Ovary (tissue), 9 donors: ENCODE data around the gene DRD5. TPM values are rescaled to one million over a fixed set of nuclear protein-coding genes. Genes with fewer than 3 reads are reported as not detected.

Experiments
- DNase-seq, 5 donors: peaks; one replicate each; pipeline ENCODE4 v3.0.0-alpha.2; 2019 to 2020
- H3K27ac ChIP-seq, 2 donors: fragments of 200-600 bp; one replicate each; pipeline versions ENCODE4 v1.5.1 to v1.8.0; 2019 to 2022
- H3K27me3 ChIP-seq: fragments of 200-600 bp; one replicate; pipeline ENCODE4 v1.8.0; 2022
- H3K36me3 ChIP-seq: fragments of 200-600 bp; sonication (generic); one replicate; pipeline ENCODE4 v1.5.1; 2019
- H3K4me1 ChIP-seq: one replicate; pipeline ENCODE4 v1.8.1; 2013; ENCODE audit warnings: mild to moderate bottlenecking, moderate library complexity; ENCODE audit not compliant: insufficient read depth
- H3K4me3 ChIP-seq: fragments of 200-600 bp; sonication (generic); one replicate; pipeline ENCODE4 v1.5.1; 2017
- H3K9me3 ChIP-seq, 2 donors: fragments of 200-600 bp in 1 of 2; sonication (generic) in 1 of 2; one replicate each; pipeline versions ENCODE4 v1.5.1 to v1.8.1; 2013 to 2019; ENCODE audit warnings: mild to moderate bottlenecking in 1 of 2, moderate library complexity in 1 of 2
- EP300 ChIP-seq: sonication (generic); formaldehyde crosslinking; IDR thresholded peaks from one replicate; pipeline ENCODE4 v1.6.1; 2017; ENCODE audit warnings: antibody characterized with exemption
- POLR2A ChIP-seq: fragments of 450-650 bp; IDR thresholded peaks from one replicate; pipeline ENCODE4 v1.6.1; 2017; ENCODE audit warnings: antibody characterized with exemption, mild to moderate bottlenecking, moderate library complexity
- WGBS, 3 donors: extraction: QIAGEN DNeasy Blood & Tissue Kit in 1 of 3; methylation state at CpG; one replicate each; pipeline versions ENCODE4 v1.1.5 to v1.1.7; 2013 to 2017; 5-methylcytosine and 5-hydroxymethylcytosine counted together
- intact Hi-C, 4 donors: fragments of 100-400 bp; cut with DNase I; formaldehyde crosslinking; loops; one replicate each; pipeline versions ENCODE4 v1.11.0 to v1.15.1; 2022 to 2023
- polyA plus RNA-seq, 2 donors: library from polyadenylated mRNA; stranded (reverse); fragments of 200-250 nt in 1 of 2; fragments of 350-450 nt in 1 of 2; fragmentation: Illumina TruSeq in 1 of 2; extraction: RNeasy Lipid Tissue Mini Kit (QIAGEN cat#74804) in 1 of 2; gene quantifications; one replicate each; pipeline ENCODE4 v1.2.3, GENCODE V29; 2013 to 2014
- total RNA-seq, 7 donors: library from RNA; depleted of rRNA in 2 of 7; stranded (reverse); fragments of >200 nt in 2 of 7; fragmentation: NEBNext Ultra II Directional in 3 of 7; extraction: Animal tissue kit (Norgen Biotek cat#: 25700) in 3 of 7; gene quantifications; one replicate each; pipeline versions ENCODE4 v1.1.0 to v1.2.4, GENCODE V29; 2016 to 2023
- TF ChIP-seq, protein P1 (sequence below), 3 donors: fragments of 450-650 bp in 2 of 3; fragments of 200-600 bp in 1 of 3; IDR thresholded peaks; one replicate each; pipeline versions ENCODE4 v1.5.1 to v1.8.0; 2016 to 2022; ENCODE audit warnings: antibody characterized with exemption in 3 of 3, mild to moderate bottlenecking in 1 of 3
- donor health status: DM: no; HTN: no; CAD: no; lungs with moderate emphysema.
- donor health status: DM: no; HTN: no; CAD: no.
- donor health status: Bipolar disorder and iron deficiency.
- donor health status: DM: yes; HTN: yes; CAD: no.
- donor health status: DM: no; HTN: no; CAD: no.
- donor health status: DM: yes; HTN: yes; CAD: no.

The DRD5 gene
- total and polyA plus RNA-seq, 9 donors, result 0.12 TPM; not detected in 8

GRCh38 chr4:9811806-9812205 is 30.4 kb downstream of the DRD5 start:
- Histone ChIP-seq H3K36me3 (no peaks in the 10 kb centered on the region), H3K4me1 (no peaks in the 10 kb centered on the region), H3K27ac (no peak overlapping the region), H3K4me3 (no peak overlapping the region), H3K9me3 (peaks cover 0 to under 1% of the 10 kb centered on the region in 2 donors), H3K27me3 (no peaks in the 10 kb centered on the region)
- 81 to 92% (median 83%) methylated on average over 3 of the region's 3 CpGs for WGBS, 3 donors
- intact Hi-C loops, result no loop called here
- TF ChIP-seq POLR2A, result no peak
- DNase-seq, result no peak

DNA sequence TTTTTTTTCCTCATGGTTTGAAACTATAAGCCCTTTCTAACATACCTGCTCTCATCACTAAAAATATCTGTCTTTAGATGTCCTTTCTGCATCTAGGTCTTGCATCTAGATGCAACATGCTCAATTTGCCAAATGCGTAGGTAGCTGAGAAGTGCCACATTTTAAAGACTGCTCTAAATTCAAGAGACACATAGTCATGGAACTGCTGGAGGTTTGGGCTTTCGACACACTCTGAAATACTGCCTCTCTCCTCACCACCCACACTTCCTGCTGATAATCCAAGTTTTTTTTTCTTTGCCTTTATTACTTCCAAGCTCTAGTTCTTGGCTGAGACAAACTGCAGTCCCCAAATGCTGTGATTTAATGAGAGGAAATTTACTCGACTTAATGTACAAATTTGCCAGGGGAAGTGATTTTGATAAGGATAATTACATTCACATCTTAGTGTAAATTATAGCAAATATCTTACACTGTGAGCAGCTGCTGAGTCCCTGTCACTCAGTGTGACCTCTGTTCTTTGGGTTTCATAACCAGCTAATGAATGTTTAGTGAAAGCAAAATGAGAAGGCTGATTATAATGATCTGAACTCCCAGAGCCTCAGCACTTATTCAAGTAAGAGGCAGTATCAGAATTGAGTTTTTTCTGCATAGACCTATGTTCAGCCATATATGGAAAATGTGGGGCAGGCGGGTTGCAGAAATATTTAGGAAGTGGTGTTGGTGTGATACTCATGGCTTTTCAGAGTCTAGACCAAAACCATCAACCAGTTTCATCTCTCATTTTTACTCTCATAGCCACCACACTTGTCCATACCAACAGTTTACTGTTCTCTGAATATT is 31.3 kb downstream of the DRD5 start:
- 29 to 36% (median 36%) methylated on average over 4 of the region's 4 CpGs for WGBS, 3 donors
- no peak for DNase-seq
- H3K4me3 ChIP-seq, result no peak overlapping the region
- no peaks in the 10 kb centered on the region for H3K4me1 ChIP-seq
- H3K36me3 ChIP-seq, result no peaks in the 10 kb centered on the region
- TF ChIP-seq EP300 (no peak), POLR2A (no peak)
- TF ChIP-seq, protein P1, sequence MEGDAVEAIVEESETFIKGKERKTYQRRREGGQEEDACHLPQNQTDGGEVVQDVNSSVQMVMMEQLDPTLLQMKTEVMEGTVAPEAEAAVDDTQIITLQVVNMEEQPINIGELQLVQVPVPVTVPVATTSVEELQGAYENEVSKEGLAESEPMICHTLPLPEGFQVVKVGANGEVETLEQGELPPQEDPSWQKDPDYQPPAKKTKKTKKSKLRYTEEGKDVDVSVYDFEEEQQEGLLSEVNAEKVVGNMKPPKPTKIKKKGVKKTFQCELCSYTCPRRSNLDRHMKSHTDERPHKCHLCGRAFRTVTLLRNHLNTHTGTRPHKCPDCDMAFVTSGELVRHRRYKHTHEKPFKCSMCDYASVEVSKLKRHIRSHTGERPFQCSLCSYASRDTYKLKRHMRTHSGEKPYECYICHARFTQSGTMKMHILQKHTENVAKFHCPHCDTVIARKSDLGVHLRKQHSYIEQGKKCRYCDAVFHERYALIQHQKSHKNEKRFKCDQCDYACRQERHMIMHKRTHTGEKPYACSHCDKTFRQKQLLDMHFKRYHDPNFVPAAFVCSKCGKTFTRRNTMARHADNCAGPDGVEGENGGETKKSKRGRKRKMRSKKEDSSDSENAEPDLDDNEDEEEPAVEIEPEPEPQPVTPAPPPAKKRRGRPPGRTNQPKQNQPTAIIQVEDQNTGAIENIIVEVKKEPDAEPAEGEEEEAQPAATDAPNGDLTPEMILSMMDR (IDR thresholded peaks at IDR 0.05), result no peak
- intact Hi-C loops, result no loop called here
- H3K27ac ChIP-seq, result no peak overlapping the region
- peaks cover 0 to 4% of the 10 kb centered on the region in 2 donors for H3K9me3 ChIP-seq
- H3K27me3 ChIP-seq, result no peaks in the 10 kb centered on the region

DNA sequence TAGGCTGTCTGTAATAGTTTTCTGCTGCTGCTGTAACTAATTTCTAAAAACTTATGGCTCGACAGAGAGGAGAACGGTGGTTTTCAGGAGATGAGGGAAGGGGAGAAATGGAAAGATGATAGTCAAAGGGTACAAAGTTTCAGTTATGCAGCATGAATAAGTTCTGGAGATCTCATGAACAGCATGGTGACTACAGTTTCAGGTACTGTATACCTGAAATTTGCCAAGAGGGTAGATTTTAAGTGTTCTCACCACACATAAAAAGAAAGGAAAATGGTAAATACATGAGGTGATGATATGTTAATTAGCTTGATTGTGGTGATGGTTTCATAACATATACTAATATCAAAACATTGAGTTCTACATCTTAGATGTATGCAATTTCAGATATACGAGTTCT is 34.9 kb downstream of the DRD5 start:
- no peaks in the 10 kb centered on the region for H3K27me3 ChIP-seq
- no peaks in the 10 kb centered on the region for H3K36me3 ChIP-seq
- H3K4me3 ChIP-seq, result no peak overlapping the region
- no peaks in the 10 kb centered on the region for H3K4me1 ChIP-seq
- DNase-seq, result no peak
- no peak overlapping the region for H3K27ac ChIP-seq
- 94 to 96% (median 96%) methylated on average over 3 of the region's 3 CpGs for WGBS, 3 donors
- peaks cover 0 to 4% of the 10 kb centered on the region in 2 donors for H3K9me3 ChIP-seq
- intact Hi-C loops, result no loop called here
- TF ChIP-seq, protein P1 (IDR thresholded peaks at IDR 0.05), result no peak
- TF ChIP-seq POLR2A (no peak), EP300 (no peak)

DNA sequence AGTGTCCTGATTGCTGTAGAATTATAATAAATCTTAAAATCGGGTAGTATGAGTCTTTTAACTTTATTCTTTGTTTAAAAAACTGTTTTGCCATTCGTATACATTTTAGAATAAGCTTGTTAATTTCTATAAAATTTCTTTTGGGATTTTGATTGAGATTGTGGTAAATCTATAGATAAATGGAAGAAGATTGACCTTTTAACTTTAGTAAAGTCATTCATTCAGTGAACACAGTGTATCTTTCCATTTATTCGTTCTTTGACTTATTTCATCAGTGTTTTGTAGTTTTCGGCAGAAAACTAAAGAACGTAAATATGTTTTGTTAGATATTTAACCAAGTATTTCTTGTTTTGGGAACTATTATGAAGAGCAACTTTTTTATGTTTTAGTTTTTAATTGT is 38.9 kb downstream of the DRD5 start:
- TF ChIP-seq EP300 (no peak), POLR2A (no peak)
- TF ChIP-seq, protein P1 (IDR thresholded peaks at IDR 0.05), result no peak
- H3K27ac ChIP-seq, result no peak overlapping the region
- no peak for DNase-seq
- intact Hi-C loops, result no loop called here
- H3K4me3 ChIP-seq, result no peak overlapping the region
- H3K9me3 ChIP-seq, result peaks cover 0 to 4% of the 10 kb centered on the region in 2 donors
- H3K36me3 ChIP-seq, result no peaks in the 10 kb centered on the region
- H3K4me1 ChIP-seq, result no peaks in the 10 kb centered on the region
- H3K27me3 ChIP-seq, result no peaks in the 10 kb centered on the region
- WGBS, 3 donors, result 71 to 75% (median 73%) methylated on average over 5 of the region's 5 CpGs

GRCh38 chr4:9825049-9825448 is 43.6 kb downstream of the DRD5 start:
- no peak for TF ChIP-seq EP300
- TF ChIP-seq, protein P1 (IDR thresholded peaks at IDR 0.05), result no peak
- no peaks in the 10 kb centered on the region for H3K27me3 ChIP-seq
- H3K9me3 ChIP-seq, result no peaks in the 10 kb centered on the region
- no peak overlapping the region for H3K4me3 ChIP-seq
- 87 to 92% (median 87%) methylated on average over 3 of the region's 3 CpGs for WGBS, 3 donors
- H3K36me3 ChIP-seq, result no peaks in the 10 kb centered on the region
- H3K27ac ChIP-seq, result no peak overlapping the region
- H3K4me1 ChIP-seq, result no peaks in the 10 kb centered on the region
- intact Hi-C loops, result no loop called here
- DNase-seq, result no peak
